Mucosa of rectum (tissue), 2 donors: ENCODE results near the gene ZNF79.

Experiments used
- H3K27ac ChIP-seq, 2 donors: one replicate each; pipeline ENCODE4 v1.7.0; 2013; ENCODE audit warnings: inconsistent platforms in 2 of 2, low read depth in 2 of 2, low read length in 2 of 2
- H3K27me3 ChIP-seq, 2 donors: one replicate each; pipeline ENCODE4 v1.7.0; 2013; ENCODE audit warnings: low read length in 2 of 2; ENCODE audit not compliant: control insufficient read depth in 2 of 2, insufficient read depth in 2 of 2
- H3K36me3 ChIP-seq, 2 donors: one replicate each; pipeline ENCODE4 v1.7.0; 2013; ENCODE audit warnings: low read length in 2 of 2; ENCODE audit not compliant: control insufficient read depth in 2 of 2, insufficient read depth in 2 of 2
- H3K4me1 ChIP-seq, 2 donors: one replicate each; pipeline ENCODE4 v1.7.0; 2013; ENCODE audit warnings: low read length in 2 of 2, mild to moderate bottlenecking in 1 of 2; ENCODE audit not compliant: control insufficient read depth in 2 of 2, insufficient read depth in 2 of 2
- H3K4me3 ChIP-seq, 2 donors: one replicate each; pipeline ENCODE4 v1.7.0; 2013; ENCODE audit warnings: low read length in 2 of 2
- H3K9ac ChIP-seq, 2 donors: one replicate each; pipeline ENCODE4 v1.7.0; 2013; ENCODE audit warnings: low read length in 2 of 2, low read depth in 1 of 2, mild to moderate bottlenecking in 1 of 2
- H3K9me3 ChIP-seq, 2 donors: one replicate each; pipeline ENCODE4 v1.7.0; 2013; ENCODE audit warnings: low read length in 2 of 2; ENCODE audit not compliant: control insufficient read depth in 2 of 2
- donor health status: healthy.
- donor health status: Normal muscosa, but diverticular disease.

ZNF79 gene

GRCh38 chr9:127397646-127398274 lies 26.4 kb upstream of the ZNF79 start:
- peak overlapping the region; percentile 84 to 91 for H3K27ac ChIP-seq
- H3K4me3 ChIP-seq: peak overlapping the region; percentile 53 to 76
- no peaks in the 10 kb centered on the region for H3K9me3 ChIP-seq
- H3K9ac ChIP-seq: peak overlapping the region; percentile 52 to 86
- peaks cover 14 to 15% of the 10 kb centered on the region in 2 donors for H3K4me1 ChIP-seq
- H3K27me3 ChIP-seq: no peaks in the 10 kb centered on the region
- peaks cover 0 to 11% of the 10 kb centered on the region in 2 donors for H3K36me3 ChIP-seq

- Histone ChIP-seq H3K9me3 (no peaks in the 10 kb centered on the region), H3K4me3 (peak overlapping the region; percentile 53 to 76), H3K4me1 (peaks cover 14 to 15% of the 10 kb centered on the region in 2 donors), H3K36me3 (peaks cover 0 to 11% of the 10 kb centered on the region in 2 donors), H3K9ac (peak overlapping the region; percentile 52 to 86), H3K27me3 (no peaks in the 10 kb centered on the region), H3K27ac (no peak overlapping the region)
Observed at GRCh38 chr9:127398275-127398647, 25.9 kb upstream of the ZNF79 start.

- H3K4me3 ChIP-seq: peak overlapping the region; percentile 53 to 76
- H3K9ac ChIP-seq: no peak overlapping the region
- no peaks in the 10 kb centered on the region for H3K27me3 ChIP-seq
- H3K36me3 ChIP-seq: peaks cover 2 to 11% of the 10 kb centered on the region in 2 donors
- H3K27ac ChIP-seq: no peak overlapping the region
- peaks cover 14 to 15% of the 10 kb centered on the region in 2 donors for H3K4me1 ChIP-seq
- H3K9me3 ChIP-seq: no peaks in the 10 kb centered on the region
Observed at GRCh38 chr9:127398715-127399400, 25.3 kb upstream of the ZNF79 start.

- H3K27me3 ChIP-seq: no peaks in the 10 kb centered on the region
- no peak overlapping the region for H3K9ac ChIP-seq
- peaks cover 14 to 15% of the 10 kb centered on the region in 2 donors for H3K4me1 ChIP-seq
- no peak overlapping the region for H3K27ac ChIP-seq
- peaks cover 4 to 19% of the 10 kb centered on the region in 2 donors for H3K36me3 ChIP-seq
- H3K4me3 ChIP-seq: no peak overlapping the region
- H3K9me3 ChIP-seq: no peaks in the 10 kb centered on the region
Observed at GRCh38 chr9:127399736-127400269, 24.4 kb upstream of the ZNF79 start.

- Histone ChIP-seq H3K4me1 (peaks cover 8% of the 10 kb centered on the region in 2 donors), H3K27me3 (no peaks in the 10 kb centered on the region), H3K9ac (no peak overlapping the region), H3K36me3 (peaks cover 11 to 32% of the 10 kb centered on the region in 2 donors), H3K27ac (no peak overlapping the region), H3K9me3 (no peaks in the 10 kb centered on the region), H3K4me3 (no peak overlapping the region)
Observed at GRCh38 chr9:127402401-127403090, 21.6 kb upstream of the ZNF79 start.

GRCh38 chr9:127403507-127404192 lies 20.5 kb upstream of the ZNF79 start:
- H3K4me1 ChIP-seq: peaks cover under 1% of the 10 kb centered on the region in 2 donors
- H3K4me3 ChIP-seq: no peak overlapping the region
- H3K27me3 ChIP-seq: no peaks in the 10 kb centered on the region
- H3K36me3 ChIP-seq: peaks cover 11 to 32% of the 10 kb centered on the region in 2 donors
- H3K9me3 ChIP-seq: no peaks in the 10 kb centered on the region
- no peak overlapping the region for H3K27ac ChIP-seq
- no peak overlapping the region for H3K9ac ChIP-seq

- Histone ChIP-seq H3K36me3 (peaks cover 11 to 32% of the 10 kb centered on the region in 2 donors), H3K9ac (no peak overlapping the region), H3K4me3 (no peak overlapping the region), H3K27me3 (no peaks in the 10 kb centered on the region), H3K4me1 (no peaks in the 10 kb centered on the region), H3K27ac (no peak overlapping the region), H3K9me3 (no peaks in the 10 kb centered on the region)
Observed at GRCh38 chr9:127404631-127405030, 19.6 kb upstream of the ZNF79 start.

GRCh38 chr9:127405344-127406125 lies 18.6 kb upstream of the ZNF79 start:
- no peak overlapping the region for H3K27ac ChIP-seq
- H3K4me3 ChIP-seq: no peak overlapping the region
- H3K9me3 ChIP-seq: no peaks in the 10 kb centered on the region
- H3K27me3 ChIP-seq: no peaks in the 10 kb centered on the region
- no peaks in the 10 kb centered on the region for H3K4me1 ChIP-seq
- peaks cover 11 to 32% of the 10 kb centered on the region in 2 donors for H3K36me3 ChIP-seq
- H3K9ac ChIP-seq: no peak overlapping the region

GRCh38 chr9:127406799-127407491 lies 17.2 kb upstream of the ZNF79 start:
- Histone ChIP-seq H3K9me3 (no peaks in the 10 kb centered on the region), H3K27ac (no peak overlapping the region), H3K27me3 (no peaks in the 10 kb centered on the region), H3K4me1 (no peaks in the 10 kb centered on the region), H3K36me3 (peaks cover 11 to 24% of the 10 kb centered on the region in 2 donors), H3K9ac (no peak overlapping the region), H3K4me3 (no peak overlapping the region)
